Activated naive CD8-positive, alpha-beta T cell treated with anti-CD3 and anti-CD28 coated beads, Interleukin-2, amount 50 U/mL, for 16 hours (primary cell): ENCODE data around the gene LRRC57.

ENCODE experiments used
- DNase-seq: peaks from one replicate; pipeline ENCODE4 v3.0.0-alpha.2; 2020; ENCODE audit warnings: low read depth, low spot score

The LRRC57 gene

DNA sequence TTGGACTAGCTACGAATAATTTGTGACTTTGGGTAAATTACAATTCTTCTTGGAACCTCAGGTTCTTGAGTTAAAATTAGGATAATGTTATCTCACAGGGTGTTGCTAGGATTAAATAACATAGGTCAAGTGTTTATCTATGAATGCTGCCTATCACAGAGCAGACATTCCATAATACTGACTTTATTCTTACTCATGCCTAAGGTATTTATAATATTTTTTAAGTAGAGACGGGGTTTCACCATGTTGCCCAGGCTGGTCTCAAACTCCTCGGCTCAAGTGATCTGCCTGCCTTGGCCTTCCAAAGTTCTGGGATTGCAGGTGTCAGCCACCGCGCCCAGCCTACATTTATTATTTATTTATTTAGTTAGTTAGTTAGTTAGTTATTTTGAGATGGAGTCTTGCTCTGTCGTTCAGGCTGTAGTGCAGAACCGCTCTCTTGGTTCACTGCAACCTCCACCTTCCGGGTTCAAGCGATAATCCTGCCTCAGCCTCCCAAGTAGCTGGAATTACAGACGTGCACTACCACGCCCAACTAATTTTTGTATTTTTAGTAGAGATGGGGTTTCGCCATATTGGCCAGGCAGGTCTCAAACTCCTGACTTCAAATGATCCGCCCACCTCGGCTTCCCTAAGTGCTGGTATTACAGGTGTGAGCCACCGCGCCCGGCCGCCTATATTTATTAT, 56.9 kb downstream of the LRRC57 start:
- DNase-seq, result no peak

DNA sequence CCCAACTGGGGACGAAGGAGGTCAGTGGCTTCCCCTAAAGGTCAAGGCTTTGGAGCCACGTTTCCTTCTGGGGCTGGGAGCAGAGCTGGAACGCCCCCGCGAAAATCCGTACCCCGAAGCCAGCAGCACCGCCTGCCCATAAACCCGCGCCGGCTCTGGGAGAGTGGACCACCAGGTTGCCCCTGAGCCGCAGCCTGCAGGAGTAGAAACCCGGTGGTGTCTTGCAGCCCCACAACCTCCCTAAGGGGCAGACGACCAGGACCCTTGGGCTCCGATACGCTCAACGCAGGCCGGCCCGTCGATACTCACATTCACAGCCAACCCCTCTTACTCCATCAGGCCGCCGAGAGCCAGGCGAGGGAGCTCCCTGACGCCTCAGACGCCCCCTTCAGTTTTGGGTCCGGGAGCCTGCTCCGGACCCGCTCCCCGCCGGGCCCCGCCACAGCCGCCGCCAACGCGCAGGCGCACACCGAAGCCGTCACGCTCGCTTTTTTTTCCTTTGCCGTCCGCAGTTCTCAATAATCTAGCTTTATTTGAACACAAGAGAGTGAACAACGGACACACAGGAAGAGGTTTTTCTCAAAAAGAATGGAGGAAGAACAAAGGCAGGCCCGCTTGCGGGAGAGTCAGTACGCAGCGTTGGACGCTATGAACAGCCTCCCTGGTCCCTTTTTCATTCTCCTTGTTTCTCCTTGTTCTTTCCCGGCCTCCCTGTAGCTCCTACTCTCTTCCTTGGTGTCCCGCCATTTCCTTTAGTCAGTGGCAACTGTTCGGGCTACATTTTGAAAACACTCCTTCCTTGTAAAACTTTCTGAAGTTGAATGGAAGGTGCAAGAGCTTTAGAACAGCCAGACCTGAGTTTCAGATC, 57.7 kb downstream of the LRRC57 start, which contains the start of gene ZNF106:
Gene ZNF106 (minus strand): TSS at position 471 of the 868 bp plus-strand sequence. CDS start 18,852 bp downstream, outside the sequence.
- peak; percentile 67 for DNase-seq

DNA sequence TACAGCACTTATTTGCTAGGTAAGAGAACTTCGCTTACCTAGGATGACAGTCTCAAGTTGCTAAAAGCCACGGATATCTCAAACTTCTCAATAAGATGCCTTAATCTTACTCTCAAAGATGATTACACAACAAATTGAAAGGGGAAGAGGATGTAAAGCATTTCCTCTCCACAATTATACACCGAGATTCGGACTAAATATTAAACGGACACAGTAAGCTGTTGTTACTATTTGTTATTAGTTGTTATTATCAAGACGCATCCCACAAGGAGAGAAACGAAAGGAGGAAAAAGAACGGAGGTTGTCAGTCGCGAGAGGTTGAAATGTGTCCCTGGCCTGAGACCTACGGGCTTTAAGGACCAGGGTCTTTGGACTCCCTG, 58.3 kb downstream of the LRRC57 start:
- DNase-seq, result no peak
